GM18909 (cell line): ENCODE results near the gene EFNA5.

Source experiments
- ATAC-seq: cut with Tn5 transposase; IDR thresholded peaks from one replicate; pipeline ENCODE4 v1.9.1; 2021; ENCODE audit warnings: mild to moderate bottlenecking; ENCODE audit not compliant: unreplicated experiment, poor library complexity

Gene EFNA5

DNA sequence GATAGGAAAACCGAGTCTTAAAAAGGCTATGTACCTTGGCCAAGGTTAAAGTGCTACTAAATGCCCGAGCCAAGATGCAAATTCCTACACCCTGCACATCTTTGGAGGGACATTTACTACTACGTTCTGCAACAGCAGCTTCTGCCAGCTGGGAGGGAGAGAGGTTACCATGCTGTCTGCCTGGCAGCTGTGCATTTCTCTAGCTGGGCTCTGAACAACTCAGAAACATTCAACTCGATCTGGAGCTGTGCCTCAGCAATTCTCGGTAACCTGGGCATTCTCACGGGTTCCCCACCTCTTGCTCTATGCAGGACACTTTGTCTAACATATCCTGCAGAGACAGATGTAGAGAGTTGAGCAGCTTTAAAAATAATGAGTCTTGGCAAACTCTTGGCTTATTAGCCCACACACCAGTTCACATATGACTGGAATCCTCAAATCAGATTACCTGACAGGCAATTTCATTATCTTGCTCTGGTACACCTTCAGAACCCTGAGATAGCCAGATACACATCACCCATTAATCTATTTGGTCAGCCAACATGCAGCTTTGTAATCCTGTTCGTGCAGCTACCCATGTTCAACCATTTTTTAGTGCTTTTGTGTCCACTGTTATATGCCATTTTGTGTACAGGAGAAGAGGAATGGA is 115.8 kb downstream of the EFNA5 start:
- no peak for ATAC-seq

- ATAC-seq = no peak
Observed at GRCh38 chr5:107553117-107553555, 117.6 kb downstream of the EFNA5 start.

- no peak for ATAC-seq
Observed at GRCh38 chr5:107551088-107551487, 119.6 kb downstream of the EFNA5 start.

DNA sequence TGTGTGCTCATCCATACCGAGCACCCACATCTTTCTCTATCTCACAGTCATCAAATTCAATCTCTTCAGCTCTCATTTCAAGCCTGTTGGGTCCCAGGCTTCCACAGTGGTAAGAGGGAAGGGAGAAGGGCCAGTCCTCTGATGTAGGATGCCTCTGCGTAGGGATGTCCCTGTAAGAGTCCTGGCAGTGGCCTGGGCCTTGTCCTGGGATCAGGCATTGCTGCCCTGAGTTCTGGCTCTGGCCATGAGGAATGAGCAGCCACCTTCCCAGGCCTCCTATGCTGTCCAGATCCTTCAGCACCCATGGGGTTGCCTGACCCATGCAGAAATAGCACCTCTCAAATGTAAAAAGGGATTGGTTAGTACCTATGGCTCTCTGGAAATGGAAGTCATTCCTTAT is 121.2 kb downstream of the EFNA5 start:
- no peak for ATAC-seq

GRCh38 chr5:107548477-107548876 is 122.3 kb downstream of the EFNA5 start:
- no peak for ATAC-seq

DNA sequence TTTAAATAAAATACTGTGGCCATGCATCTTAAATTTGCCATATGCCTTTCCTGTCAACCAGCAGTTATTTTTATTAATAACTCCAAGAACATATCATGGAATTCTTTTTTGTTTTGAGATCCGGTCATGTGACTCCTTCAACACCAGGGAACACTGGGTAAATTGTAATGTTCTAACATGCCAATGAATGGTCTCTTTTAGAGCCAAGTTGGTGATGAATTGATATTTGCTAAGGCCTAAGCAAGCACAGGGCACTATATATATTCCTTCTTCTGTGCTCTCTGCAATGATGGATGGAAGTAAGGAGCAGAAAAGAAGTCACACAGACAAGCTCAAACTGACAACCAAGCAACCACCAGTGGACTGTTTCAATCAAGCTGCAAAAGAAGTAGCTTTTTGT is 124.0 kb downstream of the EFNA5 start:
- no peak for ATAC-seq

DNA sequence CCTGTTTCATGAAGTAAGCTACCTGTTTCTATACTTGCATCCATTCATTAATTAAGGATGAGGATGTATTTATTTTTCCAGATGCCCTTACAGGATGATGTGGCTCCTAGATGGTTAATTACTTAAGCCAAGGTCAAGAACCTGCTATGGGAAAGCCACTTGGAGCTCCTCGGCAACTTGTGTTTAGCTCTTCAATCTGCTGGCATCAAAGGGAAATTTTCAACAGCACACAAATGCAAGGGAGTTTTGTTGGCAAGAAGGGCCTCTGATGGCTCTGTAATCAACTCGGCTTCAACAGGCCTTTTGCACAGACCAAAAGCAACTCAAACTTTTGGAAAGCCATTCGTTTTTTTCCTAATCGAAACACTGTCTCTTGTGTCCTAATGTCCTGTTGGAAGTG is 125.3 kb downstream of the EFNA5 start:
- ATAC-seq = no peak

DNA sequence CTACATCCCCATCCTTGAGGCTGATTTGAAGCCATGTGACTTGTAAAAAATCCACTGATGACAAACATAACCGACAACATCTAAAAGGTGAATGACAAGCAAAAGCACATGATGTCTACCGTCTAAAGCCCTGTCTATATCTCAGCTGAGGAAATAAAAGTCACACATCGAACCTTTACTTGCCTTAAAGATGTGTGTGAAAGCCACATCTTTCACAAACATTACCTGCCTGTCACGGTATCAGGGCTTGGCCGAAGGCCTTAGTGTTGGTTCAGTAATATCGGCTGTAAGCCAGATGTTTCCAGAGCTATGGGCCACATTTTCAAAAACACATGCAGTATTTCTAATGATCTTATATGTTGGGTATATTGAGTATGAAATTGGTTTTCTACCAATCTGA is 125.8 kb downstream of the EFNA5 start:
- no peak for ATAC-seq

DNA sequence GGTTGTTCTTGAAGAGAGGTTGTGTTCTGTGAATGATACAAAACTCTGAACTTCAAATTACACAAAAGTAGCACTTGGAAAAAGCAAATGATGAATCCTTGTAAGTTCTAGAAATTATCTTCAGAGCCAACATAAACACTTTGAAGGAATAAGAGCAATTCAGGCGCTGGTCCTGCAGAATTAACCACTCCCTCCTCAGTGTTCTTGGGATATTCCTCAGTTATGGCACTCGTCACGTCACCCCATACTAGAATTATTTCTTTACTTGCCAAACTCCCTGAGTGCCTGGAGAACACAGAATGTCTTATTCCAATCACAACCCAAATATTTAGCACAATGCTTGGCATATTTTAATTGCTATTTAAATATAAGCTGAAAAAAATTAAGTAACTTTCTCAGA is 126.3 kb downstream of the EFNA5 start:
- no peak for ATAC-seq

DNA sequence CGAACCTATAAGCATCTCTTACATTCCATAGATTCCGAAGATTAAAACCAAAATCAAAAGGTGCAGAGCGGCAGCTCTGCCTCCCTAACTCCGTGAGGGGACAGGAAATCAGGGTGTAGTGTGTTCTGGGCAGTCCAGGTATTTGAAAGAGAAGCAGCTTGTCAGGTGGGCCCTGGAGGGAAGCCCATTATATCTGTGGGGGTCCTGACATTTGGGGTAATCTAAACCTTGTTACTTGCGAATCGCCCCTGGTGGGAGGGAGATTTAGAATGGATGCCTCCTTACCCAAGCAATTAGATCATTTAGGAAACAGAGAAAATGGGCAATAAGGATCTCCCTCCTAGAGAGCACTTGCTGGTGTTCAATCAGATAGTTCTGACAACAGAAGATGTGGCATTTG is 126.9 kb downstream of the EFNA5 start:
- no peak for ATAC-seq

DNA sequence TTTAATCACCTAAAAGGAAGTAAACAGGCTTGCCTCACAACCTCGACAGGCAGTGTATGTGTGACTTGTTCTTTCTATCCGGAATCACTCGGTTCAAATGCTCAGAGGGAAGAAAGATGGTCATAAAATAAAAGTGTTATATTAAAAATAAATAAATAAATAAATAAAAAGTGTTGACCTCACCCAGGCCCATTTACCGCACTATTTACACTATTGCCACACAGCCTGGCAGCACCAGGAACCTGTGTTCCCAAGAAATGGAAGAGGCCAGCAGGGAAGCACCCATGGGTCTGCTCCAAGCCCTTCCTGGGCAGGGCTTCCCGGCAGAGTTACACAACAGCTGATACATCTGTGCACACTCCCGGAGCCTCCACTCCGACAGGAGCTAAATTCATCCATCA is 127.9 kb downstream of the EFNA5 start:
- no peak for ATAC-seq

DNA sequence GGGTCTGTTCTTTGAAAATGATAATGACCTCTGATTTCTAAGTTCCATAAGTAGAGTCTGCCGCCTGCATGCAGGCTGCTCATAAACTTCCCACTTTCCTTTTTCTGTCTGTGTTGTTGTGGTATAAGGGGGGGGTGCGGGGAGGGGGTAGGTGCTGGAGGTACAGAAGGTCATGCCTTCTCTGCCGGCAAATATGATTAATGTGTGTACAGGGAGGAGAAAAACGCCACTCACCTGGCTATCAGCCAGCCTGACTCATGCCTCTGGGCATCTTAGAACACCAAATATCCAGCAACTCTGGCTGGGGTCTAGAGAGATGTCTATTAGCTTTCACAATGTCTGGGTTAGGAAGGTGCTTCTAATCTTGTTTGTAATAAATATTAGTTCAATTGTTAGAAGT is 128.3 kb downstream of the EFNA5 start:
- peak; percentile 50 for ATAC-seq

GRCh38 chr5:107541400-107541799 is 129.3 kb downstream of the EFNA5 start:
- peak; percentile 73 for ATAC-seq

DNA sequence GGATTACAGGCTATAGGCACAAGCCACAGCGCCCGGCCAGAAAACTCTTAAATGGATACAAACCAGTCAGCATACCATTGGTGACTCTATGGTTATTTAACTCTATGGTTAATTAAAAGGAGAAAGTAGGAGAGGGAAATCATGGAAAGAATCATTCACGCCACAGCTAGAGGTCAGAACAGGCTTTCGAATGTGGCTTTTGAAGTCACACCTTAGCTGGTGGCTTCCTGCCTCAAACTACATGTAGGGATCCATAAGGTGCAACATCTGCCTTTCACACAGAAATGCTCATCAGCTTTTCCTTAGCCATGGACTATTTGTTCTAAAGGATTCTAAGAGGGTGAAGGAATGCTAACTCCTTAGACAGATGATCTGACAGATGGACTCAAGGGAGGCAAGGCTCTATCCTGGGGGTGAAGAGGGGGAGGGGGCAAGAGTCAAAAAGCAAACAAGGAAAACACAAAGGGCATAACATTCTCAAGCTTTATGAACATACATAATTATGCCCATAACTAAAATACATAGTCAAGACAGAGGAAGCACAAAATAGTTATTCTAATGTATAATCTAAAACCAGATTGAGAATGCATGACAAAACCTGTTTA is 130.9 kb downstream of the EFNA5 start:
- no peak for ATAC-seq

DNA sequence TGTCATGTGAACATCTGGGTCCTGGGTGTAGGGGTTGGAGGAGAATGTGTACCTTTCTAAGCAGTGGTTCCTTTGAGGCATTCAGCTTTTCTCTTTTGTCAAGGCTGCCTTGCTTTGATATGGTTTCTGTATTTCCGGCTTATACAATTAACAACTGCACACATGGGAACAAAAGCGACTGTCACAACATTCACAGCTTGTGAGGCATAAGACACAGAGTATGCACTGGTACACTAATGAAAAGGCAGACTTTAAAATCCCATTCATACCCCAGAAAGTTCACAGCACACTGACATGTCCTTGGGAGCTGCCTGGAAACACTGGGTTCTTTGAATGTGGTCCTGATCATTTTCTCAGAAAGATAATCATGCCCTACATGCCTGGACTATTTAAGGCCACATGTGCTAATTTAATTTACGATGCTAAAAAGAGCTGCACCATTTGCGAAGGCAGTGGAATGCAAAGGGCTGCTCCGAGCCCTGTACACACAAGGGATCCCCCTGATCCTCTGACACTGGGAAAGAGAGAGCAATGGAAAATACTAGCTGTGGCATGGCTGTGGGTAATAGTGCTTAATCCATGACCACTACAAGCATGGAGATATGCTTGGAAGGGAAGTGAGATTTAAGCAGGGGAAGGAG is 131.8 kb downstream of the EFNA5 start:
- ATAC-seq = no peak

GRCh38 chr5:107538331-107538730 is 132.4 kb downstream of the EFNA5 start:
- ATAC-seq = no peak

- ATAC-seq = no peak
Observed at GRCh38 chr5:107535849-107536248, 134.9 kb downstream of the EFNA5 start.

GRCh38 chr5:107533910-107534876 is 136.5 kb downstream of the EFNA5 start:
- no peak for ATAC-seq

DNA sequence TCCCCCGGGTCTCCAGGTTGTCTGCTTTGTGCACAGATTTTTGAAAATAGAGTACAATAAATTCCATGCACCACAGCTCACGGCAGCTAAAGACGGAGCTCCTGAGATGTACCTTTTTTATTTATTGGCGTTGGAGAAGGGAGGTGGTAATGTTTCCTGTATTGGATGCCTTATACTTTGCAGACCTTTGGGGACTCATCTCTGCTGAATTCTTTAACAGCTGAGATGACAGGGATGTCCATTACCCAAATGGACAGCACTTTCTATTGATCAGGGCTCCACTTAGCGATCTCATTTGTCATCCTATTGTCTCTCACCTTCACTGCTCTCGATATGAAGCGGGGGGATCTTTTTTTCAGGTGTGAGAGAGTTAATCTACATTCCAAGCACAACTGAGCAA is 137.8 kb downstream of the EFNA5 start:
- ATAC-seq = no peak

- ATAC-seq = no peak
Observed at GRCh38 chr5:107532169-107532878, 138.4 kb downstream of the EFNA5 start.
